OCI-LY1 (cell line): ENCODE data around the gene VEZF1.

ENCODE experiments used
- H2AFZ ChIP-seq: fragments of 200-600 bp; sonication (generic), shearing (Covaris generic); 2 replicates; pipeline ENCODE4 v1.6.0; 2014; ENCODE audit warnings: antibody characterized with exemption, mild to moderate bottlenecking, low read length
- H3F3A ChIP-seq: fragments of 200-600 bp; sonication (generic), shearing (Covaris generic); 2 replicates; pipeline ENCODE4 v1.6.0; 2014; ENCODE audit warnings: mild to moderate bottlenecking, antibody characterized with exemption, low read length, moderate library complexity; ENCODE audit not compliant: insufficient read depth
- H3K27ac ChIP-seq: fragments of 200-600 bp; sonication (generic); 2 replicates; pipeline ENCODE4 v1.5.1; 2014; ENCODE audit warnings: low read length, mixed run types, mild to moderate bottlenecking, low read depth; ENCODE audit not compliant: poor library complexity, severe bottlenecking
- H3K27me3 ChIP-seq: fragments of 200-600 bp; sonication (generic); 2 replicates; pipeline ENCODE4 v1.6.0; 2014; ENCODE audit warnings: antibody characterized with exemption, mild to moderate bottlenecking, low read length, moderate library complexity; ENCODE audit not compliant: insufficient read depth
- H3K36me3 ChIP-seq: fragments of 200-600 bp; sonication (generic); 2 replicates; pipeline ENCODE4 v1.6.1; 2014; ENCODE audit warnings: mild to moderate bottlenecking, antibody characterized with exemption, low read length, moderate library complexity, mixed read lengths; ENCODE audit not compliant: insufficient read depth
- H3K4me1 ChIP-seq: fragments of 200-600 bp; sonication (generic); 2 replicates; pipeline ENCODE4 v1.5.1; 2014; ENCODE audit warnings: mild to moderate bottlenecking, low read length, moderate library complexity; ENCODE audit not compliant: insufficient read depth, severe bottlenecking
- H3K4me2 ChIP-seq: fragments of 200-600 bp; sonication (generic), shearing (Covaris generic); 2 replicates; pipeline ENCODE4 v1.6.1; 2014; ENCODE audit warnings: low read length
- H3K4me3 ChIP-seq: fragments of 200-600 bp; sonication (generic); 2 replicates; pipeline ENCODE4 v1.5.1; 2014; ENCODE audit warnings: low read length, low read depth, mild to moderate bottlenecking, mixed read lengths; ENCODE audit not compliant: poor library complexity, severe bottlenecking
- H3K79me2 ChIP-seq: fragments of 200-600 bp; shearing (Covaris generic); 2 replicates; pipeline ENCODE4 v1.6.1; 2016; ENCODE audit warnings: mixed run types, low read length, mixed read lengths; ENCODE audit not compliant: insufficient read depth
- H3K9ac ChIP-seq: fragments of 200-600 bp; sonication (generic), shearing (Covaris generic); 2 replicates; pipeline ENCODE4 v1.6.1; 2014; ENCODE audit warnings: mild to moderate bottlenecking, low read length, mixed read lengths
- H3K9me2 ChIP-seq: fragments of 200-600 bp; sonication (generic), shearing (Covaris generic); 2 replicates; pipeline ENCODE4 v1.6.1; 2014; ENCODE audit warnings: low read depth, mild to moderate bottlenecking, low read length, mixed read lengths
- H3K9me3 ChIP-seq: fragments of 200-600 bp; shearing (Covaris generic); 2 replicates; pipeline ENCODE4 v1.6.1; 2014; ENCODE audit warnings: low read length, mixed read lengths
- H4K20me1 ChIP-seq: fragments of 200-600 bp; sonication (generic), shearing (Covaris generic); 2 replicates; pipeline ENCODE4 v1.6.0; 2016; ENCODE audit warnings: mild to moderate bottlenecking, low read length; ENCODE audit not compliant: insufficient read depth
- EZH2 ChIP-seq: fragments of 200-600 bp; sonication (generic), shearing (Covaris generic); IDR thresholded peaks from 2 replicates; pipeline ENCODE4 v1.8.0; 2017; ENCODE audit warnings: borderline replicate concordance, mixed run types, mild to moderate bottlenecking, antibody characterized with exemption, low read length, moderate library complexity, mixed read lengths
- TF ChIP-seq, protein P1 (sequence below): fragments of 200-600 bp; sonication (generic), shearing (Covaris generic); IDR thresholded peaks from 2 replicates; pipeline ENCODE4 v1.5.1; 2017; ENCODE audit warnings: mild to moderate bottlenecking, antibody characterized with exemption, low read length, moderate library complexity, mixed read lengths

Gene VEZF1

DNA sequence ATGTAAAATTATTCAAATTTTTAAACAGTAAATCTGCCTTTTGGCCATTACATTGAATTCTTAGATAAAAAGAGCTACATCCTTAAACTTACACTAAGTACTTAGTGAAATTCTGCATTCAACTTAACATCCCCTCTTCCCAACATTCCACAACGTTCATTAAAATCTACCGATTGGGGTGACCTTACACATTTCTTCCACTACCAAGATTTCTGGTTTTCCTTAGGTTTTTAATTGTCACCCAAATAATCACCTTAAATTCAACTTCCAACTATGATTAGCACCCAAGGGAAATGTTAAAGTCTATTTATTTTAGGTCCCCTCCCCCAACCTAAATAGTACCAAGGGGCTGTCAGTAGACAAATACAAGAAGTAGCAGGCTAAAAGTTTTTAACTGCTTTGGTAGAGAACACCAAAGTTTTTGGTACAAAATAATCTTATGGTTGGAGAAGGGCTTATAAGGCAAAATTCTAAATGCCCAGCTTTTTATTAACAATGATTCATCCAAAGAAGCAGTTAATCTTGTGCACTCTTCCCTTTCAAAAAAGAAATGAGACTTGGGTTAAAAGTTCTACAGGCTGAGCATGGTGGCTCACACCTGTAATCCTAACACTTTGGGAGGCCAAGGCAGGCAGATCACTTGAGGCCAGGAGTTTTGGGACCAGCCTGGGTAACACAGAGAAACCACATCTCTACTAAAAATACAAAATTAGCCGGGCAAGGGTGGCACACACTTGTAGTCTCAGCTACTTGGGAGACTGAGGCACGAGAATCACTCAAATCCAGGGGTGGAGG is 14.3 kb upstream of the VEZF1 start:
- Histone ChIP-seq H3K4me3 (no peak overlapping the region), H3K27me3 (no peaks in the 10 kb centered on the region), H3K9me2 (no peaks in the 10 kb centered on the region), H2AFZ (no peak overlapping the region), H3K4me2 (peak overlapping the region; percentile 19; the same call in 1 of the 2 replicates), H3K9me3 (no peaks in the 10 kb centered on the region), H3K79me2 (peaks cover 35% of the 10 kb centered on the region), H3K27ac (peak overlapping the region; percentile 15), H3K36me3 (peaks cover 95% of the 10 kb centered on the region), H4K20me1 (no peaks in the 10 kb centered on the region; the same call in 1 of the 2 replicates), H3K9ac (no peak overlapping the region), H3K4me1 (peaks cover 45% of the 10 kb centered on the region), H3F3A (peaks cover 26% of the 10 kb centered on the region; the same call in 1 of the 2 replicates)
- TF ChIP-seq EZH2: no peak
- TF ChIP-seq, protein P1, sequence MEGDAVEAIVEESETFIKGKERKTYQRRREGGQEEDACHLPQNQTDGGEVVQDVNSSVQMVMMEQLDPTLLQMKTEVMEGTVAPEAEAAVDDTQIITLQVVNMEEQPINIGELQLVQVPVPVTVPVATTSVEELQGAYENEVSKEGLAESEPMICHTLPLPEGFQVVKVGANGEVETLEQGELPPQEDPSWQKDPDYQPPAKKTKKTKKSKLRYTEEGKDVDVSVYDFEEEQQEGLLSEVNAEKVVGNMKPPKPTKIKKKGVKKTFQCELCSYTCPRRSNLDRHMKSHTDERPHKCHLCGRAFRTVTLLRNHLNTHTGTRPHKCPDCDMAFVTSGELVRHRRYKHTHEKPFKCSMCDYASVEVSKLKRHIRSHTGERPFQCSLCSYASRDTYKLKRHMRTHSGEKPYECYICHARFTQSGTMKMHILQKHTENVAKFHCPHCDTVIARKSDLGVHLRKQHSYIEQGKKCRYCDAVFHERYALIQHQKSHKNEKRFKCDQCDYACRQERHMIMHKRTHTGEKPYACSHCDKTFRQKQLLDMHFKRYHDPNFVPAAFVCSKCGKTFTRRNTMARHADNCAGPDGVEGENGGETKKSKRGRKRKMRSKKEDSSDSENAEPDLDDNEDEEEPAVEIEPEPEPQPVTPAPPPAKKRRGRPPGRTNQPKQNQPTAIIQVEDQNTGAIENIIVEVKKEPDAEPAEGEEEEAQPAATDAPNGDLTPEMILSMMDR: no peak

DNA sequence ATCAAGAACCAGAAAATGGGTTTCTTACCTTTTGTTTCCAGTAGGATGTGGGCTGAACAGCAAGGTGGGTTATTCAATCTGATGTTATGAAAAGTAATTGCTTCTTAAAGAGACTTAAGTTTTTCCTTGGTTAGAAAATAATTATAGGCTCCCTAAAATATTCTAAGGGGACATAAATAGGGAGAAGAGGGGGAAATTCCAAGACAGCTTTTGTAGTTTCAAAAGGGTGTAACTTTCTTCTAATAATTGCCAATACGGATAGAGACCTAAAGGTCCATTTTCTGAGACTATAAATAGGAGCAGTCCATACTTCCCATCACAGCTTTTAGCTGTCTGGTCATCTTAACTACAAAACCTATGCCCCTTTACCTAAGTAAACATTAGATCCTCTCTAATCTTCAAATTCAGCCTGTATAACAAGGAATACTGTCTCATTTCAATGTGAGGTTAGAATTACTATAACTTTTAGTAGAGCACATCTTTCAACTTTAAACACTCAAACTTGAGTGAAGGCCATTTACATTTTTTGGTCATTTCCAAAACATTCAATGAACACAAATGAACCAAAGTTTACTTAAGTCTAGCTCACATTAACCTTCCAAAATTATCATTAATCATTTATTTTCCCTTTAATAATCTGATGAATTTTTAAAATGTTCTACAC is 13.5 kb upstream of the VEZF1 start:
- no peak overlapping the region for H3K9ac ChIP-seq
- H3K79me2 ChIP-seq: peaks cover 31% of the 10 kb centered on the region
- no peak overlapping the region for H3K4me2 ChIP-seq
- H3K9me2 ChIP-seq: no peaks in the 10 kb centered on the region
- H3K4me1 ChIP-seq: peaks cover 45% of the 10 kb centered on the region
- H3K4me3 ChIP-seq: no peak overlapping the region
- H3K9me3 ChIP-seq: no peaks in the 10 kb centered on the region
- no peaks in the 10 kb centered on the region for H3K27me3 ChIP-seq
- no peaks in the 10 kb centered on the region; the same call in 1 of the 2 replicates for H4K20me1 ChIP-seq
- peaks cover 98% of the 10 kb centered on the region for H3K36me3 ChIP-seq
- peaks cover 33% of the 10 kb centered on the region; the same call in 1 of the 2 replicates for H3F3A ChIP-seq
- TF ChIP-seq, protein P1: no peak
- H2AFZ ChIP-seq: no peak overlapping the region
- peak overlapping the region; percentile 15 for H3K27ac ChIP-seq

DNA sequence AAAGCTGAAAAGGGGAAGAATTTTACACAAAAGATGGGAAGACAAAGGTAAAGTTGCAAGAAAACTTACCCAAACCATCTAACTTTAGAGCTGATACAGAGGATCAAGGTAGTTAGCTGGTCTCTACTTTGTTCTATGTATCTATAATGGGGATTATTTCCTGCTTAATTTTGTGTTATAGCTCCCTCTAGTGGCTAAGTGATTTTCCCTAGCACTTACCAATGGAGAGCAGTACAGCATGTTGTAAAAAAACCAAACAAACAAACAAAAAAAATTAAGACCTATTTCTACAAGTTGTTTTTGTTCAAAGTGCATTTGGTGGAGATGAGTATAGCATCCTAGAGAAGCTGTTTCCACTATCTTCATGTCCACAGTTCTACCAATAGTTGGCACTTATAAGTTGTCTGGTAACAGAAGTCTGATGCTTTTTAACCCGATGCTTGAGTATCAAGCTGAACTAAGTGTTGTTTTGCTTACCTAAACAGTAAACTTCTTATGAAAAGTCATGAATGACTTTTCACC is 11.5 kb upstream of the VEZF1 start:
- H3K27me3 ChIP-seq: no peaks in the 10 kb centered on the region
- H2AFZ ChIP-seq: no peak overlapping the region
- no peak overlapping the region for H3K9ac ChIP-seq
- peaks cover 78% of the 10 kb centered on the region for H3K36me3 ChIP-seq
- no peak overlapping the region for H3K27ac ChIP-seq
- peaks cover 33% of the 10 kb centered on the region; the same call in 1 of the 2 replicates for H3F3A ChIP-seq
- TF ChIP-seq, protein P1: peak; percentile 90
- TF ChIP-seq EZH2: no peak
- peaks cover 32% of the 10 kb centered on the region for H3K4me1 ChIP-seq
- H4K20me1 ChIP-seq: no peaks in the 10 kb centered on the region
- no peaks in the 10 kb centered on the region for H3K9me3 ChIP-seq
- H3K79me2 ChIP-seq: peaks cover 11% of the 10 kb centered on the region
- no peak overlapping the region for H3K4me3 ChIP-seq
- no peaks in the 10 kb centered on the region for H3K9me2 ChIP-seq
- H3K4me2 ChIP-seq: no peak overlapping the region
